GM06990 (cell line): ENCODE measurements around the gene ASB2.

Experiments
- DNase-seq: peaks from one replicate; pipeline ENCODE4 v3.0.0-alpha.2; 2011; ENCODE audit not compliant: insufficient read length; ENCODE audit errors: extremely low read depth
- H3K27me3 ChIP-seq: replicated peaks from 2 replicates; pipeline ENCODE4 v1.6.0; 2011; ENCODE audit warnings: low read length; ENCODE audit not compliant: control insufficient read depth, insufficient read depth
- H3K36me3 ChIP-seq: 2 replicates; pipeline ENCODE4 v1.5.1; 2011; ENCODE audit warnings: low read length; ENCODE audit not compliant: control insufficient read depth, insufficient read depth
- H3K4me3 ChIP-seq: replicated peaks from 2 replicates; pipeline ENCODE4 v1.5.1; 2011; ENCODE audit warnings: low read depth, mild to moderate bottlenecking, control low read depth, low read length
- CTCF ChIP-seq: IDR thresholded peaks from 2 replicates; pipeline ENCODE4 v1.5.1; 2011; ENCODE audit warnings: low read length, control low read depth, mild to moderate bottlenecking, inconsistent platforms; ENCODE audit not compliant: insufficient read depth, poor library complexity, severe bottlenecking

Gene ASB2

GRCh38 chr14:94021001-94021400 lies 44.6 kb upstream of the ASB2 start:
- no peak for DNase-seq
- TF ChIP-seq CTCF = no peak
- Histone ChIP-seq H3K4me3 (no peak overlapping the region), H3K36me3 (no peaks in the 10 kb centered on the region), H3K27me3 (no peaks in the 10 kb centered on the region; the same call in 1 of the 2 replicates)

- H3K36me3 ChIP-seq = no peaks in the 10 kb centered on the region
These were observed 43.9 kb upstream of the ASB2 start for GRCh38 chr14:94020267-94020666.

GRCh38 chr14:94019329-94019728 lies 43.0 kb upstream of the ASB2 start:
- DNase-seq = no peak
- H3K4me3 ChIP-seq = no peak overlapping the region
- no peaks in the 10 kb centered on the region for H3K36me3 ChIP-seq
- no peaks in the 10 kb centered on the region; the same call in 1 of the 2 replicates for H3K27me3 ChIP-seq
- TF ChIP-seq CTCF = no peak

More at GRCh38 chr14:94020267-94020666, 43.9 kb upstream of the ASB2 start:
- no peak for TF ChIP-seq CTCF
- Histone ChIP-seq H3K27me3 (no peaks in the 10 kb centered on the region; the same call in 1 of the 2 replicates), H3K4me3 (no peak overlapping the region)
- no peak for DNase-seq

- no peaks in the 10 kb centered on the region for H3K36me3 ChIP-seq
- no peaks in the 10 kb centered on the region; the same call in 1 of the 2 replicates for H3K27me3 ChIP-seq
- no peak for DNase-seq
- H3K4me3 ChIP-seq = no peak overlapping the region
- no peak for TF ChIP-seq CTCF
These were observed 41.9 kb upstream of the ASB2 start for GRCh38 chr14:94018308-94018707.

GRCh38 chr14:94016446-94016976 lies 40.1 kb upstream of the ASB2 start:
- no peak for DNase-seq
- TF ChIP-seq CTCF = no peak
- no peaks in the 10 kb centered on the region; the same call in 1 of the 2 replicates for H3K27me3 ChIP-seq

GRCh38 chr14:94015223-94015622 lies 38.9 kb upstream of the ASB2 start:
- Histone ChIP-seq H3K36me3 (no peaks in the 10 kb centered on the region), H3K4me3 (no peak overlapping the region), H3K27me3 (no peaks in the 10 kb centered on the region; the same call in 1 of the 2 replicates)
- DNase-seq = no peak
- TF ChIP-seq CTCF = peak; percentile 12

More at GRCh38 chr14:94016446-94016976, 40.1 kb upstream of the ASB2 start:
- no peaks in the 10 kb centered on the region for H3K36me3 ChIP-seq
- no peak overlapping the region for H3K4me3 ChIP-seq
